ENCODE measurements around the gene PPL. TPM values are rescaled to one million over a fixed set of nuclear protein-coding genes. Genes with fewer than 3 reads are reported as not detected.

The PPL gene
- total RNA-seq (not detected), polyA plus RNA-seq (0.29 TPM)

GRCh38 chr16:4936991-4937781 is at the start of gene PPL:
TSS of gene PPL (minus strand) at chr16:4937148. CDS start at chr16:4937045, 103 bp downstream.
- Mint-ChIP-seq H3K4me3 (peak within 1 kb of the TSS in 6 of 7 donors; percentile 29 to 79 (median 54)), H3K27me3 (peaks cover 27 to 40% of the 10 kb centered on the region in 2 donors), H3K4me1 (peaks cover 5 to 11% (median 7%) of the 10 kb centered on the region in 3 donors), H3K36me3 (no peaks in the 10 kb centered on the region), H3K27ac (no peak within 1 kb of the TSS), H3K9me3 (no peaks in the 10 kb centered on the region)
- no peaks in the 10 kb centered on the region for H3K36me3 ChIP-seq (ENCODE audit: insufficient read depth, low read length)
- CTCF ChIA-PET: no interaction called here
- POLR2A ChIA-PET: no interaction called here
- H3K27me3 ChIP-seq (ENCODE audit: insufficient read depth, low read length, poor library complexity, severe bottlenecking): no peaks in the 10 kb centered on the region
- no peaks in the 10 kb centered on the region for H3K4me1 ChIP-seq (ENCODE audit: insufficient read depth, low read length)
- H3K4me3 ChIP-seq (ENCODE audit: low read length): no peak within 1 kb of the TSS
- no peak within 1 kb of the TSS for H3K27ac ChIP-seq (ENCODE audit: low read depth, low read length)
- H3K9me3 ChIP-seq (ENCODE audit: low read length): no peaks in the 10 kb centered on the region
- no peak for DNase-seq

GRCh38 chr16:4984174-4984990 is 47.4 kb upstream of the PPL start:
- Mint-ChIP-seq H3K4me1 (peaks cover 0 to 6% (median 0%) of the 10 kb centered on the region in 3 donors), H3K27ac (no peak overlapping the region), H3K4me3 (no peak overlapping the region), H3K36me3 (no peaks in the 10 kb centered on the region), H3K9me3 (peaks cover 0 to 6% (median 0%) of the 10 kb centered on the region in 5 donors), H3K27me3 (peaks cover 25 to 46% of the 10 kb centered on the region in 2 donors)
- CTCF ChIA-PET: no interaction called here
- H3K36me3 ChIP-seq (ENCODE audit: insufficient read depth, low read length): no peaks in the 10 kb centered on the region
- POLR2A ChIA-PET: no interaction called here
- H3K4me3 ChIP-seq (ENCODE audit: low read length): no peak overlapping the region
- no peaks in the 10 kb centered on the region for H3K4me1 ChIP-seq (ENCODE audit: insufficient read depth, low read length)
- H3K9me3 ChIP-seq (ENCODE audit: low read length): no peaks in the 10 kb centered on the region
- H3K27ac ChIP-seq (ENCODE audit: low read depth, low read length): no peak overlapping the region
- no peaks in the 10 kb centered on the region for H3K27me3 ChIP-seq (ENCODE audit: insufficient read depth, low read length, poor library complexity, severe bottlenecking)
- DNase-seq: no peak

GRCh38 chr16:4982056-4982867 is 45.3 kb upstream of the PPL start:
- Histone ChIP-seq H3K4me3 (ENCODE audit: low read length) (no peak overlapping the region), H3K27me3 (ENCODE audit: insufficient read depth, low read length, poor library complexity, severe bottlenecking) (no peaks in the 10 kb centered on the region), H3K27ac (ENCODE audit: low read depth, low read length) (no peak overlapping the region), H3K36me3 (ENCODE audit: insufficient read depth, low read length) (no peaks in the 10 kb centered on the region), H3K9me3 (ENCODE audit: low read length) (no peaks in the 10 kb centered on the region), H3K4me1 (ENCODE audit: insufficient read depth, low read length) (no peaks in the 10 kb centered on the region)
- no peak overlapping the region for H3K4me3 Mint-ChIP-seq
- H3K27ac Mint-ChIP-seq: no peak overlapping the region
- peaks cover 0 to 6% (median 0%) of the 10 kb centered on the region in 5 donors for H3K9me3 Mint-ChIP-seq
- H3K36me3 Mint-ChIP-seq: no peaks in the 10 kb centered on the region
- POLR2A ChIA-PET: no interaction called here
- CTCF ChIA-PET: no interaction called here
- no peaks in the 10 kb centered on the region for H3K4me1 Mint-ChIP-seq
- DNase-seq: no peak
- H3K27me3 Mint-ChIP-seq: peaks cover 17 to 32% of the 10 kb centered on the region in 2 donors

GRCh38 chr16:4981473-4981872 is 44.5 kb upstream of the PPL start:
- Histone ChIP-seq H3K4me1 (ENCODE audit: insufficient read depth, low read length) (no peaks in the 10 kb centered on the region), H3K27me3 (ENCODE audit: insufficient read depth, low read length, poor library complexity, severe bottlenecking) (no peaks in the 10 kb centered on the region), H3K27ac (ENCODE audit: low read depth, low read length) (no peak overlapping the region), H3K9me3 (ENCODE audit: low read length) (no peaks in the 10 kb centered on the region), H3K4me3 (ENCODE audit: low read length) (no peak overlapping the region), H3K36me3 (ENCODE audit: insufficient read depth, low read length) (no peaks in the 10 kb centered on the region)
- POLR2A ChIA-PET: no interaction called here
- H3K4me3 Mint-ChIP-seq: no peak overlapping the region
- DNase-seq: no peak
- no peak overlapping the region for H3K27ac Mint-ChIP-seq
- CTCF ChIA-PET: no interaction called here
- no peaks in the 10 kb centered on the region for H3K4me1 Mint-ChIP-seq
- H3K9me3 Mint-ChIP-seq: peaks cover 0 to 3% (median 0%) of the 10 kb centered on the region in 5 donors
- no peaks in the 10 kb centered on the region for H3K36me3 Mint-ChIP-seq
- peaks cover 10 to 25% of the 10 kb centered on the region in 2 donors for H3K27me3 Mint-ChIP-seq

GRCh38 chr16:4980691-4981090 is 43.7 kb upstream of the PPL start:
- H3K36me3 ChIP-seq (ENCODE audit: insufficient read depth, low read length): no peaks in the 10 kb centered on the region
- POLR2A ChIA-PET: no interaction called here
- H3K27ac Mint-ChIP-seq: no peak overlapping the region
- H3K36me3 Mint-ChIP-seq: peaks cover 0 to 1% (median 0%) of the 10 kb centered on the region in 3 donors
- no peaks in the 10 kb centered on the region for H3K4me1 Mint-ChIP-seq
- no peaks in the 10 kb centered on the region for H3K9me3 ChIP-seq (ENCODE audit: low read length)
- no peaks in the 10 kb centered on the region for H3K4me1 ChIP-seq (ENCODE audit: insufficient read depth, low read length)
- peaks cover 0 to 3% (median under 1%) of the 10 kb centered on the region in 5 donors for H3K9me3 Mint-ChIP-seq
- no peak overlapping the region for H3K27ac ChIP-seq (ENCODE audit: low read depth, low read length)
- no peak overlapping the region for H3K4me3 ChIP-seq (ENCODE audit: low read length)
- DNase-seq: no peak
- no peaks in the 10 kb centered on the region for H3K27me3 ChIP-seq (ENCODE audit: insufficient read depth, low read length, poor library complexity, severe bottlenecking)
- H3K27me3 Mint-ChIP-seq: peaks cover 3 to 22% of the 10 kb centered on the region in 2 donors
- H3K4me3 Mint-ChIP-seq: no peak overlapping the region
- CTCF ChIA-PET: no interaction called here

- Mint-ChIP-seq H3K27ac (peak overlapping the region in 1 of 8 donors; percentile 38), H3K4me3 (no peak overlapping the region), H3K27me3 (peaks cover 3 to 25% of the 10 kb centered on the region in 2 donors), H3K4me1 (no peaks in the 10 kb centered on the region), H3K9me3 (peaks cover 0 to 4% (median 2%) of the 10 kb centered on the region in 5 donors), H3K36me3 (peaks cover 0 to 5% (median 0%) of the 10 kb centered on the region in 3 donors)
- no peak for DNase-seq
- Histone ChIP-seq H3K4me1 (ENCODE audit: insufficient read depth, low read length) (no peaks in the 10 kb centered on the region), H3K9me3 (ENCODE audit: low read length) (no peaks in the 10 kb centered on the region), H3K27ac (ENCODE audit: low read depth, low read length) (no peak overlapping the region), H3K4me3 (ENCODE audit: low read length) (no peak overlapping the region), H3K27me3 (ENCODE audit: insufficient read depth, low read length, poor library complexity, severe bottlenecking) (no peaks in the 10 kb centered on the region), H3K36me3 (ENCODE audit: insufficient read depth, low read length) (no peaks in the 10 kb centered on the region)
- POLR2A ChIA-PET: interaction anchor here (0.5 to 0.6 kb wide), 2 partner anchors 51 to 81 kb away, joined by 3 to 7 read pairs; no protein-coding TSS in a partner anchor
- CTCF ChIA-PET: no interaction called here
These were observed 43.0 kb upstream of the PPL start for GRCh38 chr16:4979736-4980660.

- H3K4me1 ChIP-seq (ENCODE audit: insufficient read depth, low read length): no peaks in the 10 kb centered on the region
- no peaks in the 10 kb centered on the region for H3K9me3 ChIP-seq (ENCODE audit: low read length)
- no peak overlapping the region for H3K4me3 ChIP-seq (ENCODE audit: low read length)
- no peak overlapping the region for H3K27ac ChIP-seq (ENCODE audit: low read depth, low read length)
- ChIA-PET POLR2A (interaction anchor here (0.5 to 0.6 kb wide), 2 partner anchors 50 to 81 kb away, joined by 3 to 7 read pairs; no protein-coding TSS in a partner anchor), CTCF (no interaction called here)
- H3K4me1 Mint-ChIP-seq: no peaks in the 10 kb centered on the region
- peaks cover 3 to 24% of the 10 kb centered on the region in 2 donors for H3K27me3 Mint-ChIP-seq
- no peak overlapping the region for H3K4me3 Mint-ChIP-seq
- DNase-seq: no peak
- H3K36me3 Mint-ChIP-seq: peaks cover 0 to 5% (median 0%) of the 10 kb centered on the region in 3 donors
- H3K36me3 ChIP-seq (ENCODE audit: insufficient read depth, low read length): no peaks in the 10 kb centered on the region
- H3K9me3 Mint-ChIP-seq: peaks cover 0 to 4% (median 2%) of the 10 kb centered on the region in 5 donors
- H3K27ac Mint-ChIP-seq: no peak overlapping the region
- no peaks in the 10 kb centered on the region for H3K27me3 ChIP-seq (ENCODE audit: insufficient read depth, low read length, poor library complexity, severe bottlenecking)
These were observed 42.2 kb upstream of the PPL start for GRCh38 chr16:4979164-4979563.

All from CD8-positive, alpha-beta memory T cell (primary cell).